HG03139 (cell line): ENCODE data around the gene VPS13A.
A peak's percentile ranks its signal among the peaks of the same experiment; 100 is the strongest.
"Not testable (repeated sequence)": the region's sequence is repeated elsewhere in the genome, so short reads cannot be mapped to it uniquely, and the experiment has no call there.

Experiments used
- ATAC-seq: cut with Tn5 transposase; IDR thresholded peaks from one replicate; pipeline ENCODE4 v1.9.1; 2021; ENCODE audit not compliant: unreplicated experiment

VPS13A gene

GRCh38 chr9:77421506-77422265, 244.4 kb downstream of the VPS13A start:
- ATAC-seq: no peak

- ATAC-seq: no peak
Observed at GRCh38 chr9:77422969-77423368, 245.6 kb downstream of the VPS13A start.

- no peak for ATAC-seq
Observed at GRCh38 chr9:77423841-77424240, 246.5 kb downstream of the VPS13A start.

GRCh38 chr9:77424993-77425392, 247.7 kb downstream of the VPS13A start:
- no peak for ATAC-seq

GRCh38 chr9:77426712-77427111, 249.4 kb downstream of the VPS13A start:
- ATAC-seq: no peak

- ATAC-seq: no peak
Observed at GRCh38 chr9:77427256-77427927, 250.1 kb downstream of the VPS13A start.

GRCh38 chr9:77429928-77430327, 252.6 kb downstream of the VPS13A start:
- ATAC-seq: no peak

GRCh38 chr9:77432053-77432452, 254.7 kb downstream of the VPS13A start:
- no peak for ATAC-seq

- peak; percentile 92 for ATAC-seq
Observed at GRCh38 chr9:77433675-77434445, 256.5 kb downstream of the VPS13A start.

GRCh38 chr9:77435277-77435676, 257.9 kb downstream of the VPS13A start:
- no peak for ATAC-seq

- no peak for ATAC-seq
Observed at GRCh38 chr9:77435688-77436087, 258.4 kb downstream of the VPS13A start.

GRCh38 chr9:77438653-77439052, 261.3 kb downstream of the VPS13A start:
- ATAC-seq: no peak

GRCh38 chr9:77440057-77440456, 262.7 kb downstream of the VPS13A start:
- no peak for ATAC-seq

- ATAC-seq: not testable (repeated sequence)
Observed at GRCh38 chr9:77441124-77441523, 263.8 kb downstream of the VPS13A start.

GRCh38 chr9:77442436-77442835, 265.1 kb downstream of the VPS13A start:
- no peak for ATAC-seq

GRCh38 chr9:77447646-77448045, 270.3 kb downstream of the VPS13A start:
- ATAC-seq: no peak

GRCh38 chr9:77449240-77450084, 272.1 kb downstream of the VPS13A start:
- ATAC-seq: no peak

GRCh38 chr9:77450085-77450475, 272.7 kb downstream of the VPS13A start:
- ATAC-seq: no peak

- no peak for ATAC-seq
Observed at GRCh38 chr9:77451507-77451906, 274.2 kb downstream of the VPS13A start.

GRCh38 chr9:77453825-77454647, 276.7 kb downstream of the VPS13A start:
- no peak for ATAC-seq
